NCI-H1048 (cell line): ENCODE results near the gene SLC25A13.
A peak's percentile ranks its signal among the peaks of the same experiment; 100 is the strongest.
"Not testable (repeated sequence)": the region's sequence is repeated elsewhere in the genome, so short reads cannot be mapped to it uniquely, and the experiment has no call there.

Source experiments
- DNase-seq: peaks from one replicate; lab custom pipeline; 2025; lab: John Stamatoyannopoulos, UW

The SLC25A13 gene

GRCh38 chr7:96200740-96201139, 121.2 kb downstream of the SLC25A13 start:
- no peak for DNase-seq

- no peak for DNase-seq
Observed at GRCh38 chr7:96199421-96199820, 122.5 kb downstream of the SLC25A13 start.

GRCh38 chr7:96198047-96198636, 123.8 kb downstream of the SLC25A13 start:
- DNase-seq, result no peak

GRCh38 chr7:96196676-96197075, 125.2 kb downstream of the SLC25A13 start:
- no peak for DNase-seq

GRCh38 chr7:96189129-96189820, 132.6 kb downstream of the SLC25A13 start:
- DNase-seq, result no peak

GRCh38 chr7:96188591-96188991, 133.3 kb downstream of the SLC25A13 start:
- no peak for DNase-seq

GRCh38 chr7:96188174-96188581, 133.7 kb downstream of the SLC25A13 start:
- peak; percentile 50 for DNase-seq

- DNase-seq, result peak; percentile 30
Observed at GRCh38 chr7:96187735-96188134, 134.2 kb downstream of the SLC25A13 start.

- DNase-seq, result no peak
Observed at GRCh38 chr7:96184783-96185182, 137.1 kb downstream of the SLC25A13 start.

GRCh38 chr7:96183163-96183670, 138.7 kb downstream of the SLC25A13 start:
- no peak for DNase-seq

- no peak for DNase-seq
Observed at GRCh38 chr7:96182424-96183158, 139.3 kb downstream of the SLC25A13 start.

- no peak for DNase-seq
Observed at GRCh38 chr7:96181174-96181573, 140.7 kb downstream of the SLC25A13 start.

GRCh38 chr7:96179837-96180236, 142.1 kb downstream of the SLC25A13 start:
- no peak for DNase-seq

- no peak for DNase-seq
Observed at GRCh38 chr7:96179341-96179740, 142.6 kb downstream of the SLC25A13 start.

GRCh38 chr7:96178581-96178980, 143.3 kb downstream of the SLC25A13 start:
- no peak for DNase-seq

- DNase-seq, result no peak
Observed at GRCh38 chr7:96177353-96177752, 144.5 kb downstream of the SLC25A13 start.

GRCh38 chr7:96174812-96175211, 147.1 kb downstream of the SLC25A13 start:
- DNase-seq, result no peak

- no peak for DNase-seq
Observed at GRCh38 chr7:96173781-96174180, 148.1 kb downstream of the SLC25A13 start.

GRCh38 chr7:96169439-96169838, 152.5 kb downstream of the SLC25A13 start:
- DNase-seq, result no peak

GRCh38 chr7:96167424-96167823, 154.5 kb downstream of the SLC25A13 start:
- DNase-seq, result no peak

GRCh38 chr7:96161897-96162296, 160.0 kb downstream of the SLC25A13 start:
- no peak for DNase-seq

- DNase-seq, result no peak
Observed at GRCh38 chr7:96157856-96158255, 164.0 kb downstream of the SLC25A13 start.

GRCh38 chr7:96154506-96154905, 167.4 kb downstream of the SLC25A13 start:
- DNase-seq, result not testable (repeated sequence)
